ENCODE data around the gene VSIG4.

VSIG4 gene

DNA sequence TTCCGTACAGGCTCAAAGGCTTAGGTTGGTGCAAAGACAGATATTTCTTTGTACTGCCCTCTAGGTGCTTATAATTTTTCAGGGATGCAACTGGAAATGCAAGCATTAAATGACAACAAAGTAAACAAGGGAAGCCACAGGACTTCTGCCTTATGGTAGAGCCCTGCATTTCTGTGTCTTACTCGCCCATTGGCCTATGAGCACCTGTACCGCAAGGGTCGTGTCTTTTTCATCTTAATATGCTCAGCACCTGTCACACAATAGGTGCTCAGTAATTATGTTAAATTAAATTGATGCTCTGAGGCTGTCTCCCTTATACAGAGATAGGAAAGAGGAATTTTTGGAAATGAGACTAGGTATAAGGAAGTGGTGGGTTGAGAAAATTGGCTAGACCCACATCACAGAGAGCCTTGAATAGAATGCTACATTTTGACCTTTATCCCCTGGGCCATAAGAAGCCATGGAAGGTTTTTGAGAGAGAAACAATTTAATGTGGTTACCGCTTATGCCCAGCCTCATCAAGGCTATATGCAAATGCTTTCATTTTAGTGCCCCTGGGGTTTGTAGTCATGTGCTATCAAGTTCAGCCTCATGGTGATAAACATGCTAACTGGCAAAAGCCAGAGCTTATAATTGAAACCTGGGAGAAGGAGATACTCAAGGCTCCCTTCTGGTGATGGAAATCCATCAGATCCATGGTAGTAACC lies 16.3 kb downstream of the VSIG4 start:
- DNase-seq: no peak

GRCh38 chrX:66022632-66023384 lies 17.1 kb downstream of the VSIG4 start:
- no peak for DNase-seq

DNA sequence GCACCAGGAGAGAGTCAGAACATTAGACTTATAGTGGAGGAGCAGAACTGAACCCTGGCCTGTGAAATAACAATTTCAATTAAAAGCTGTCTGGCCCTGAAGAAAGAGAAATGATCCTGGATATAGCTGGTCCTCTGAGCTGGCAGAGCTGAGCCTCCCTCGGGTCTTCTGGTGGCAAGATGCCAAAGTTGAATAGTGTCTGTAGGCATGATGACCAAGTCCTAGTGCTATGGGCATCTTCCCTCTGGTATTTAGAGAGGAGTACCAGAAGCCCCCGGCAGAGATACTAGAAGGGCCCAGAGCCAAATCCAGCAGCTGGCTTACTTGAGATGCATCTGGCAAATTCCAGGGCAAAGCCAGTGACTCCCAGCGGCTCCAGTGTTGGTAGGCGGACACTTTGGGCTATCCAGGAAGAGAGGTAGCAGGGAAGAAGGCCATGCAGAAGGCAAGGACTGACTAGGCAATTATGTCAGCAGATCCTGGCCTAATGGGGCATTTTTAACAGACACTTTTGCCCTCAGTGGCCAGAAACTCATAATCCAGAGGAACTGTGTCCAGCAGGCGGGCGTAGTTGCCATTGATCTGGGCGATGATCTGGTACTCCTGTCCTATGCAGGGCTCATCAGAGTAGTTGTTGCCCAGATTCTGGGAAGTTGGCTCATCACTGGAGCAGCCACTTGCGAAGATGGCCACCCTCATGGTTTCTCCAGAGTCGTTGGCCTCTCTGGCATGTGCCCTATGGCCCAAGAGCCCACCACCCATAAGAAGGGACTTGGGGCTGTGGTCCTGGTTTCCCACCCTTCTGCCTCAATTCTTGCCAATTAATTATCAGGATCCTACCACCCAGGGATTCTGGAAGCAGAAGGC lies 17.9 kb downstream of the VSIG4 start:
- no peak for DNase-seq

DNA sequence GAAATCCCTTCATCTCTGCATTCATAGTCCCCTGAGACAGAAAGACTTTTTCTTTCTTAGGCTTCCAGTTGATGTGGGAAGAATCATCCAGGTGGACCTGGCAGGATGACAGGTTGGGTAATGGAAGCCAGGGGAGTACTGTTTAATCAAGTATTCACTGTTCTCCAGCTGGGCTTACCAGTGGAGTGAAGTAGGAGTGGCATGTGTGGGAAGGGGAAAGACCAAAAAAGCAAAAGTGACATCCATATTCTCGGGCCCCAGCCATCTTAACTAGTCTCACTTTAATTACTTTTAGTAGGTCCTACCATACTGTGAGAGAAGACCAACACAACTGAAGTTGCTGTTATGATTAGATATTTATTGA lies 18.5 kb downstream of the VSIG4 start:
- no peak for DNase-seq

- DNase-seq: no peak
These were observed 19.1 kb downstream of the VSIG4 start for GRCh38 chrX:66020631-66021334.

GRCh38 chrX:66019974-66020373 lies 19.9 kb downstream of the VSIG4 start:
- DNase-seq: no peak

DNA sequence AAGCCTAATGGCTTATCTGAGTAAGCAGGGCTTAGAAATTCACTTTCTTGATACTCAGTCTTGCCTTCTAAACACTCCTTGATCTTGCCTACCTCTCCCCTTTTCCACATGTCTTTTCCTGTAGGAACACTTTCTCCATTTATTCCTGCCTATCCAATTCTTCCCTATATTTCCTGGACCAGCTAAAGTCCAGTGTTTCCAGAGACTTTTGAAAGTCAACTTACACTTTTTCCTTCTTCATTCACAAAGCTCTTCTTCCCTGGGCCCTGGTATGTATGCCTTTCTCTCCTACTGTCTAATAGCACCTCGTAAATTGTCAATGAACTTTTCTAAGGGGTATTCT lies 20.6 kb downstream of the VSIG4 start:
- DNase-seq: no peak

GRCh38 chrX:66018585-66019309 lies 21.1 kb downstream of the VSIG4 start:
- DNase-seq: no peak

GRCh38 chrX:66017659-66018170 lies 22.2 kb downstream of the VSIG4 start:
- DNase-seq: no peak

GRCh38 chrX:66016905-66017658 lies 22.8 kb downstream of the VSIG4 start:
- no peak for DNase-seq

DNA sequence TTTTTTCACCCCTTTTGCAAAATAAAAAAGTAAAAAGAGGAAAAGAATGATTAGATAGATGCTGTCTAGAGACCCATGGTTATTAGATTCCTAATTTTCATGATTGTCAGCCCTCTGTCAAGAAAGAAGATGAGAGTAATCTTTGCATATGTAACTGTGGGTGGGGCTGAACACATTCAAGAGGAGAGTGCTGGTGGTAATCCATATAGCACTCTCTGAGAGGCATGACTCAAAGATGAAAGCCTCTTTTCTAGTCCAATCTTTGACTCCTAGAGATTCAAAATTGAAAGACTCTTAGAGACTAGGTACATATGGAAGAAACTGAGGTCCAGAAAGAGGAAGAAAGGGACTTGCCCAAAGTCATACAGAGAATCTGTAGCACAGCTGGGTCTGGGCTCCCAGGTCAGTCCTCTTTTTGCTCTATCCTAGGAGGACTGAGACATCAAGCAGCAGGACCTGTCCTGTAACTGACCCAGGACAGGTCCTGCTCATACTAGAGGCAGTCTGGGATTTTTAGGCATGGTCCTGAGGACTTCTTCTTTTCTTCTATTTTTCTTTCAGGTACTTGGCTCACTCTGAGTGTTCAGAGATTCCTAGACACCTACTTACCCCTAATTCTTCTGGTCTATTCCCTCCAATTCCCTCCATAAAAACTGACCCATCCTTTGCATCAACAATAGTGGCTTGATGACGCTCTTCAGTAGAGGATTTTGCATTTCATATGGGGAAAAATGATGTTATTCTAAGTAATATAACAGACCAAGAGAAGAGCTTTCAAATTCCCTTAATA lies 23.8 kb downstream of the VSIG4 start:
- no peak for DNase-seq

DNA sequence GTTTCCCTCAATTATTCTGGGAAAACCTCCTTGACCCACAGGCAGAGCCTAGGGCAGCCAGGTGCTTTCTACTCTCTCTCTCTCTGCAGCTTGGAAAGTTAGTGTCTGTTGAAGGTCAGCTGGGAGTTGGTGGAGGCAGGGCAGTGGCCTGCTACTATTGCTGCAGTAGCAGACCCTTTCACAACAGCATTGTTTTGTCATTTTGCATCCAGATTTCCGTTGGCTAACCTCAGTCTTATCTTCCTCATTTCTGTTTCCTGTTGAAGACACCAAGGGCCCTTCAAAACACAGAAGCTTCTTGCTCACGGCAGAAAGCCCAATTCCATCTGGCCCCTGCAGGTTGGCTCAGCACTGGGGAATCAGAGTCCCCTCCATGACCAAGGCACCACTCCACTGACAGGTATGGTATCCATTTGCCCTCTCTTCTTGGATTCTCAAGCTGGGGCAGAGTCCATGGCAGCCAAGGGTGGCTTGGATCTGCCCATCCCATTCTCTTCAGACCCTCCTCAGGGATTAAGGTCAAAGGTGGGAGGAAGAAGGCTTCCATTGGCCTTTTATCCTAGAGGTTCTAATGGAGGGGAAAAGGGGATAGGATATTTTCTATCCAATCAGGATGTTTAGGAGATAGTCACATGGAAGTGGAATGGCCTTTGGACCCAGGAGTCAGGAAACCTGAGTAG lies 24.6 kb downstream of the VSIG4 start:
- no peak for DNase-seq

GRCh38 chrX:66014556-66014955 lies 25.3 kb downstream of the VSIG4 start:
- no peak for DNase-seq

DNA sequence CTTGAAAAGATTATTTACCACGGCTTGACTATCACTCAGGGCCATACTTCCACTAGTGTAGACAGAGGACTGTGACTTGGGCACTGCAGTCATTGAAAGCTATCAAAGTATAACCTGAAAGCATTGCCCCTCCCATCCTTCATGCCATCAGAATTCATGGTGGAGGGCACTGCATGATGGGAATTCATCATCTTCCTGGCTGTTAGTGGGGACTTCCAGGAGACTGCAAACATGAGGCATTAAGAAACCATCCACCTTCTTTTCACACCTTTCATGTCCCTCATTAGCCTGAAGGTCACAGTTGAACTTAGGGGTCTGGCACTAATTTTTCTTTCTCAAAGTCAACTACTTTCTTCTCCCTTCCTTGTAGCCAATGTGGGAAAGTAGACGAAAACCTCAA lies 25.8 kb downstream of the VSIG4 start:
- no peak for DNase-seq

DNA sequence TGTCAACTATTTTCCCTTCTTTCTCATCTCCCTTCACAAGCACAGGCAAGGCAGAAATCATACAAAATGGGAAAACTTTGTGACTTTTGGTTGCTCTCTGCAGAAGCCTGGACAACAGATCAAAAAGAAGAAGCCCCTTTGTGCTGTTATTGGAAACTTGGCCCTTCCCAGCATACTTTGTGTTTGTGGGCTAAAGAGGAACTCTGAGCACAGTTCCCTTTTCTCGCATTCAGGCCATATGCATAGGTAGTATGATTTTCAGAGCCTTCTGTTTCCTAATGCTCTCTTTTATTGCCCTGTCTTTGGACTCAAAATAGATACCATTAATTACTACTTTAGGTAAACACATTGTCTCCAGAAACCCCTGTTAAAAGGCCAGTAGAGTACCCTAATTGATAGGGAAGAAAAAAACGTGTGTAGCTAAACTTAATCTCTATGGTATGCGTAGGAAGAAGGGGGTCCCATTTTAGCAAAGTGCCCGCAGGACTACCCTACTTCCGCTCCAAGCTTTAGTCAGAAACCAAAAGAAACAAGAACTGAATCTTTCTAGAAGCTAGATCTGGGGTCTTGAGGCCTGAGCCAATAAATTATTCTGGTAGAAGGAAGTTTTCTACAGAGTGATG lies 26.6 kb downstream of the VSIG4 start:
- DNase-seq: no peak

GRCh38 chrX:66012094-66012534 lies 27.8 kb downstream of the VSIG4 start:
- DNase-seq: no peak

GRCh38 chrX:66009231-66009845 lies 30.5 kb downstream of the VSIG4 start:
- DNase-seq: no peak

DNA sequence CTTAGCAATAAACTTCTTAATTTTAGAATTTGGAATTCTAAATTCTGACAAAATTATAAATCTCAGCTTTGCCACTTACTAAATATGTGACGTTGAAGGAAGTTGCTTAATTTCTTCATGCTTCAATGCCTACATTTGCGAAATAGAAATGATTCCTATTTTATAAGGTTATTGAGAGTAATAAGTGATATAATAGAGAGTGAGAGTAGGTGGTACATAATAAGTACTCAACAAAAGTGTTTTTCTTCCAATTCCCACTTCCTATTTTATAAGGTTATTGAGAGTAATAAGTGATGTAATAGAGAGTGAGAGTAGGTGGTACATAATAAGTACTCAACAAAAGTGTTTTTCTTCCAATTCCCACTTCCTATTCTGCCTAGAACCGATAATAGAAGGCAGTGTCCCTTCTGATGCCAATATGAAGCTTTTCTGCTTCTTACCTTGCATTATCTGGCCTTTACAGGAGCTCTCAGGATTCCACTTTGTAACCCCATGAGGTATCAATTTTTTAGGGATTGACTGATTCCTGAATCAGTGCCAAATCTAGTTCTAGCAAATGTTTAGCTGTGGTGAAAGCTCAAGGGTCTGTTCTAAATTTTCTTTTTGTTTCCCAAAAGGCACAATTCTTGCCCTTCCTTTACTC lies 31.4 kb downstream of the VSIG4 start:
- no peak for DNase-seq

Data from NCI-H1930 (cell line).